HepG2 (cell line): ENCODE results near the gene ARL16. TPM values are rescaled to one million over a fixed set of nuclear protein-coding genes. Genes with fewer than 3 reads are reported as not detected.

Experiments used
- AGO1 ChIP-seq: fragments of 200-400 bp; formaldehyde crosslinking; IDR thresholded peaks from 2 replicates; pipeline ENCODE4 v1.6.1; 2017; ENCODE audit warnings: mild to moderate bottlenecking, low read depth, low read length, moderate library complexity; ENCODE audit not compliant: poor library complexity, severe bottlenecking
- ARHGAP35 ChIP-seq: sonication (generic); formaldehyde crosslinking; IDR thresholded peaks from 2 replicates; pipeline ENCODE4 v1.9.0; 2022; ENCODE audit warnings: mild to moderate bottlenecking, inconsistent platforms, moderate library complexity, missing genetic modification reagents, borderline replicate concordance
- EP300 ChIP-seq, 3 experiments: sonication (generic) in 1 of 3; formaldehyde crosslinking in 1 of 3; IDR thresholded peaks; 2 replicates each; pipeline versions ENCODE4 v1.5.1 to v1.6.1; 2011 to 2020; ENCODE audit warnings: low read depth in 2 of 3, low read length in 2 of 3, borderline replicate concordance in 1 of 3, improper control_type of control experiment in 1 of 3, mild to moderate bottlenecking in 1 of 3, missing genetic modification reagents in 1 of 3, moderate library complexity in 1 of 3
- GABPA ChIP-seq, 2 experiments: IDR thresholded peaks; 2 replicates each; pipeline ENCODE4 v1.6.1; 2011 to 2016; ENCODE audit warnings: low read depth in 2 of 2, low read length in 1 of 2, missing biosample characterization in 1 of 2, missing genetic modification characterization in 1 of 2
- GLI4 ChIP-seq: sonication (generic); formaldehyde crosslinking; IDR thresholded peaks from 2 replicates; pipeline ENCODE4 v1.5.1; 2020; ENCODE audit warnings: missing genetic modification reagents, mild to moderate bottlenecking, moderate library complexity, borderline replicate concordance
- HOXA3 ChIP-seq: sonication (generic); formaldehyde crosslinking; IDR thresholded peaks from 2 replicates; pipeline ENCODE4 v1.5.0; 2020; ENCODE audit warnings: missing genetic modification reagents
- KMT2B ChIP-seq: IDR thresholded peaks from 2 replicates; pipeline ENCODE4 v1.6.1; 2016; ENCODE audit warnings: missing genetic modification reagents, missing compliant biosample characterization
- MTA1 ChIP-seq: sonication (generic); formaldehyde crosslinking; IDR thresholded peaks from 2 replicates; pipeline ENCODE4 v1.4.0; 2020; ENCODE audit warnings: missing genetic modification reagents, mild to moderate bottlenecking, borderline replicate concordance
- PRPF4 ChIP-seq: fragments of 200-400 bp; formaldehyde crosslinking; IDR thresholded peaks from 2 replicates; pipeline ENCODE4 v1.6.1; 2016; ENCODE audit warnings: low read length, low read depth; ENCODE audit not compliant: poor library complexity, severe bottlenecking
- SIX1 ChIP-seq: sonication (generic); formaldehyde crosslinking; IDR thresholded peaks from 2 replicates; pipeline ENCODE4 v1.4.0; 2020; ENCODE audit warnings: missing genetic modification reagents, borderline replicate concordance
- THAP11 ChIP-seq: IDR thresholded peaks from 2 replicates; pipeline ENCODE4 v1.6.1; 2016; ENCODE audit warnings: missing biosample characterization, missing genetic modification reagents
- ZNF263 ChIP-seq: sonication (generic); formaldehyde crosslinking; IDR thresholded peaks from 2 replicates; pipeline ENCODE4 v1.4.0; 2020; ENCODE audit warnings: missing genetic modification reagents
- ZNF629 ChIP-seq: sonication (generic); formaldehyde crosslinking; conservative IDR thresholded peaks from 2 replicates; pipeline ENCODE4 v1.5.0; 2020; ENCODE audit warnings: missing genetic modification reagents
- ZNF891 ChIP-seq: sonication (generic); formaldehyde crosslinking; IDR thresholded peaks from 2 replicates; pipeline ENCODE4 v1.5.0; 2020; ENCODE audit warnings: mild to moderate bottlenecking, missing genetic modification reagents
- polyA plus RNA-seq, 8 experiments: library from polyadenylated mRNA; depleted of rRNA in 3 of 8; stranded (reverse) in 7 of 8; unstranded in 1 of 8; fragments of >200 nt; fragmentation: Illumina TruSeq in 4 of 8; extraction: Trizol in 4 of 8; gene quantifications; 2 replicates each; pipeline versions ENCODE4 v1.2.1 to v1.2.3, GENCODE V29; 2011 to 2016; ENCODE audit warnings: low read depth in 4 of 8, missing spikeins in 1 of 8, mixed read lengths in 1 of 8; ENCODE audit not compliant: insufficient read depth in 1 of 8
- total RNA-seq, 5 experiments: library from RNA; depleted of rRNA; stranded (reverse); fragments of >200 nt; fragmentation: Illumina TruSeq; extraction: Trizol; gene quantifications; 2 replicates each; pipeline ENCODE4 v1.2.3, GENCODE V29; 2016; ENCODE audit warnings: low read depth in 1 of 5
- TF ChIP-seq, protein P1 (sequence below): sonication (generic); formaldehyde crosslinking; IDR thresholded peaks from 2 replicates; pipeline ENCODE4 v1.4.0; 2020; ENCODE audit warnings: missing genetic modification reagents, borderline replicate concordance
- TF ChIP-seq, protein P2 (sequence below): sonication (generic); formaldehyde crosslinking; IDR thresholded peaks from 2 replicates; pipeline ENCODE4 v1.4.0; 2020; ENCODE audit warnings: missing genetic modification reagents
- TF ChIP-seq, protein P3 (sequence below): sonication (generic); formaldehyde crosslinking; IDR thresholded peaks from 2 replicates; pipeline ENCODE4 v1.8.1; 2023; ENCODE audit warnings: missing genetic modification reagents, mild to moderate bottlenecking, borderline replicate concordance
- TF ChIP-seq, protein P4 (sequence below): sonication (generic); formaldehyde crosslinking; IDR thresholded peaks from 2 replicates; pipeline ENCODE4 v1.5.1; 2020; ENCODE audit warnings: missing genetic modification reagents, mild to moderate bottlenecking, borderline replicate concordance

The ARL16 gene
- total and polyA plus RNA-seq, 2 of the 13 experiments (the other 11 are each of a cell fraction or from before 2014, with no cell fraction given) = 20.8 to 30.8 TPM

DNA sequence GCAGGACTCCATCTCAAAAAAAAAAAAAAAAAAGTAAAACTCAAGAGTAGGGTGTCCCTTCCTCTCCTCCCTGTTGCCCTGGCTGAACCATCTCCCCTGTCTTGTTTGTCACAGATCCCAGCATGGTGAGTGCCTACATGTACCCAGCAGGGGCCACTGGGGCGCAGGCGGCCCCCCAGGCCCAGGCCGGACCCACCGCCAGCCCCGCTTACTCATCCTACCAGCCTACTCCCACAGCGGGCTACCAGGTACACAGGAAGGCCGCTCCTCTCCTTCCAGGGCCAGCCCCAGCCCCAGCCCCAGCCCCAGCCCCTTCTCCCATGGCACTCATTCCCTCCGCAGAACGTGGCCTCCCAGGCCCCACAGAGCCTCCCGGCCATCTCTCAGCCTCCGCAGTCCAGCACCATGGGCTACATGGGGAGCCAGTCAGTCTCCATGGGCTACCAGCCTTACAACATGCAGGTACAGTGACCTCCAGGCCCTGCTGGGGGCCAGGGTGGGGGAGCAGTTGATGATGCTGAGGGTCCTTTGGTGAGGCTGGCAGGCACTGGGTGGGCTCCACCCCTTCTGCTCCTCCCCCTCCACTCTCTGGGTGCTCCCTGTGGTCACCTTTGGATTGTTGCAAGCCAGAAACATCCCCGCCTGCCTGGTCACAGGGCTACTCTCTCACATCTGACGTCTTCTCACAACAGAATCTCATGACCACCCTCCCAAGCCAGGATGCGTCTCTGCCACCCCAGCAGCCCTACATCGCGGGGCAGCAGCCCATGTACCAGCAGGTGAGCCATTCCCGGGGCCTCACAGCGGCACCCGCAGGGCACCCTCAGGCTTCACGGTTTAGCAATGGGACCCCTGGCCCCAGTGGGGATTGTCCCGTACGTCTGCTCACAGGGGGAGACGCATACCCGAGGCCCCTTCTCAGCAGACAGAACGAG is 17.0 kb upstream of the ARL16 start (continued):
- TF ChIP-seq, protein P1, sequence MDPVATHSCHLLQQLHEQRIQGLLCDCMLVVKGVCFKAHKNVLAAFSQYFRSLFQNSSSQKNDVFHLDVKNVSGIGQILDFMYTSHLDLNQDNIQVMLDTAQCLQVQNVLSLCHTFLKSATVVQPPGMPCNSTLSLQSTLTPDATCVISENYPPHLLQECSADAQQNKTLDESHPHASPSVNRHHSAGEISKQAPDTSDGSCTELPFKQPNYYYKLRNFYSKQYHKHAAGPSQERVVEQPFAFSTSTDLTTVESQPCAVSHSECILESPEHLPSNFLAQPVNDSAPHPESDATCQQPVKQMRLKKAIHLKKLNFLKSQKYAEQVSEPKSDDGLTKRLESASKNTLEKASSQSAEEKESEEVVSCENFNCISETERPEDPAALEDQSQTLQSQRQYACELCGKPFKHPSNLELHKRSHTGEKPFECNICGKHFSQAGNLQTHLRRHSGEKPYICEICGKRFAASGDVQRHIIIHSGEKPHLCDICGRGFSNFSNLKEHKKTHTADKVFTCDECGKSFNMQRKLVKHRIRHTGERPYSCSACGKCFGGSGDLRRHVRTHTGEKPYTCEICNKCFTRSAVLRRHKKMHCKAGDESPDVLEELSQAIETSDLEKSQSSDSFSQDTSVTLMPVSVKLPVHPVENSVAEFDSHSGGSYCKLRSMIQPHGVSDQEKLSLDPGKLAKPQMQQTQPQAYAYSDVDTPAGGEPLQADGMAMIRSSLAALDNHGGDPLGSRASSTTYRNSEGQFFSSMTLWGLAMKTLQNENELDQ = no peak
- TF ChIP-seq ZNF263 (peak; percentile 87), EP300 (IDR thresholded peaks at IDR 0.05; ENCODE audit: low read depth in 2 of 2, low read length in 2 of 2) (no peak), EP300 (CRISPR knock-in tag; IDR thresholded peaks at IDR 0.05; ENCODE audit: borderline replicate concordance) (0 out of 2 replicates have a peak, but pooled peaks have one; percentile 10), ARHGAP35 (CRISPR knock-in tag) (0 out of 2 replicates have a peak, but pooled peaks have one; percentile 58), THAP11 (CRISPR knock-in tag) (no peak), GLI4 (no peak), HOXA3 (CRISPR knock-in tag) (no peak), GABPA (IDR thresholded peaks at IDR 0.05; ENCODE audit: low read depth, low read length) (no peak), GABPA (CRISPR knock-in tag; IDR thresholded peaks at IDR 0.05; ENCODE audit: low read depth) (no peak), MTA1 (CRISPR knock-in tag) (0 out of 2 replicates have a peak, but pooled peaks have one; percentile 17), AGO1 (peak; percentile 84), PRPF4 (no peak), KMT2B (CRISPR knock-in tag) (no peak), ZNF891 (peak; percentile 39; the same call in 1 of the 2 replicates), ZNF629 (0 out of 2 replicates have a peak, but pooled peaks have one; percentile 16), SIX1 (no peak)
- TF ChIP-seq, protein P2, sequence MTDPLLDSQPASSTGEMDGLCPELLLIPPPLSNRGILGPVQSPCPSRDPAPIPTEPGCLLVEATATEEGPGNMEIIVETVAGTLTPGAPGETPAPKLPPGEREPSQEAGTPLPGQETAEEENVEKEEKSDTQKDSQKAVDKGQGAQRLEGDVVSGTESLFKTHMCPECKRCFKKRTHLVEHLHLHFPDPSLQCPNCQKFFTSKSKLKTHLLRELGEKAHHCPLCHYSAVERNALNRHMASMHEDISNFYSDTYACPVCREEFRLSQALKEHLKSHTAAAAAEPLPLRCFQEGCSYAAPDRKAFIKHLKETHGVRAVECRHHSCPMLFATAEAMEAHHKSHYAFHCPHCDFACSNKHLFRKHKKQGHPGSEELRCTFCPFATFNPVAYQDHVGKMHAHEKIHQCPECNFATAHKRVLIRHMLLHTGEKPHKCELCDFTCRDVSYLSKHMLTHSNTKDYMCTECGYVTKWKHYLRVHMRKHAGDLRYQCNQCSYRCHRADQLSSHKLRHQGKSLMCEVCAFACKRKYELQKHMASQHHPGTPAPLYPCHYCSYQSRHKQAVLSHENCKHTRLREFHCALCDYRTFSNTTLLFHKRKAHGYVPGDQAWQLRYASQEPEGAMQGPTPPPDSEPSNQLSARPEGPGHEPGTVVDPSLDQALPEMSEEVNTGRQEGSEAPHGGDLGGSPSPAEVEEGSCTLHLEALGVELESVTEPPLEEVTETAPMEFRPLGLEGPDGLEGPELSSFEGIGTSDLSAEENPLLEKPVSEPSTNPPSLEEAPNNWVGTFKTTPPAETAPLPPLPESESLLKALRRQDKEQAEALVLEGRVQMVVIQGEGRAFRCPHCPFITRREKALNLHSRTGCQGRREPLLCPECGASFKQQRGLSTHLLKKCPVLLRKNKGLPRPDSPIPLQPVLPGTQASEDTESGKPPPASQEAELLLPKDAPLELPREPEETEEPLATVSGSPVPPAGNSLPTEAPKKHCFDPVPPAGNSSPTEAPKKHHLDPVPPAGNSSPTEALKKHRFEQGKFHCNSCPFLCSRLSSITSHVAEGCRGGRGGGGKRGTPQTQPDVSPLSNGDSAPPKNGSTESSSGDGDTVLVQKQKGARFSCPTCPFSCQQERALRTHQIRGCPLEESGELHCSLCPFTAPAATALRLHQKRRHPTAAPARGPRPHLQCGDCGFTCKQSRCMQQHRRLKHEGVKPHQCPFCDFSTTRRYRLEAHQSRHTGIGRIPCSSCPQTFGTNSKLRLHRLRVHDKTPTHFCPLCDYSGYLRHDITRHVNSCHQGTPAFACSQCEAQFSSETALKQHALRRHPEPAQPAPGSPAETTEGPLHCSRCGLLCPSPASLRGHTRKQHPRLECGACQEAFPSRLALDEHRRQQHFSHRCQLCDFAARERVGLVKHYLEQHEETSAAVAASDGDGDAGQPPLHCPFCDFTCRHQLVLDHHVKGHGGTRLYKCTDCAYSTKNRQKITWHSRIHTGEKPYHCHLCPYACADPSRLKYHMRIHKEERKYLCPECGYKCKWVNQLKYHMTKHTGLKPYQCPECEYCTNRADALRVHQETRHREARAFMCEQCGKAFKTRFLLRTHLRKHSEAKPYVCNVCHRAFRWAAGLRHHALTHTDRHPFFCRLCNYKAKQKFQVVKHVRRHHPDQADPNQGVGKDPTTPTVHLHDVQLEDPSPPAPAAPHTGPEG (CRISPR knock-in tag) = no peak
- TF ChIP-seq, protein P3, sequence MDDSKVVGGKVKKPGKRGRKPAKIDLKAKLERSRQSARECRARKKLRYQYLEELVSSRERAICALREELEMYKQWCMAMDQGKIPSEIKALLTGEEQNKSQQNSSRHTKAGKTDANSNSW = no peak
- TF ChIP-seq, protein P4, sequence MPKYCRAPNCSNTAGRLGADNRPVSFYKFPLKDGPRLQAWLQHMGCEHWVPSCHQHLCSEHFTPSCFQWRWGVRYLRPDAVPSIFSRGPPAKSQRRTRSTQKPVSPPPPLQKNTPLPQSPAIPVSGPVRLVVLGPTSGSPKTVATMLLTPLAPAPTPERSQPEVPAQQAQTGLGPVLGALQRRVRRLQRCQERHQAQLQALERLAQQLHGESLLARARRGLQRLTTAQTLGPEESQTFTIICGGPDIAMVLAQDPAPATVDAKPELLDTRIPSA = no peak
